Measurements from ENCODE around the gene HTR3B.

Gene HTR3B

GRCh38 chr11:113904379-113905101 is at the start of gene HTR3B:
TSS of gene HTR3B (plus strand) at chr11:113904796. CDS start at chr11:113904934, 138 bp downstream.
- no peaks in the 10 kb centered on the region for H3K36me3 ChIP-seq (ENCODE audit: control insufficient read depth, insufficient read depth, low read length, severe bottlenecking)
- no peak within 1 kb of the TSS for H3K9ac ChIP-seq (ENCODE audit: low read length)
- no peaks in the 10 kb centered on the region for H3K4me1 ChIP-seq (ENCODE audit: control insufficient read depth, insufficient read depth, low read length)
- H3K27me3 ChIP-seq (replicated peaks; ENCODE audit: control insufficient read depth, insufficient read depth, low read length), result peaks cover 61% of the 10 kb centered on the region
- no peak within 1 kb of the TSS for H3K4me3 ChIP-seq (ENCODE audit: low read length)
- no peak for DNase-seq (ENCODE audit: low read depth)
- no peaks in the 10 kb centered on the region for H3K9me3 ChIP-seq (ENCODE audit: control insufficient read depth, low read length)

- Histone ChIP-seq H3K36me3 (ENCODE audit: control insufficient read depth, insufficient read depth, low read length, severe bottlenecking) (peaks cover 11% of the 10 kb centered on the region), H3K9me3 (ENCODE audit: control insufficient read depth, low read length) (no peaks in the 10 kb centered on the region), H3K9ac (ENCODE audit: low read length) (no peak overlapping the region), H3K4me3 (ENCODE audit: low read length) (no peak overlapping the region), H3K4me1 (ENCODE audit: control insufficient read depth, insufficient read depth, low read length) (no peaks in the 10 kb centered on the region), H3K27me3 (replicated peaks; ENCODE audit: control insufficient read depth, insufficient read depth, low read length) (no peaks in the 10 kb centered on the region)
- DNase-seq (ENCODE audit: low read depth), result no peak
Measured at GRCh38 chr11:113855803-113856202, 48.8 kb upstream of the HTR3B start.

- Histone ChIP-seq H3K4me1 (ENCODE audit: control insufficient read depth, insufficient read depth, low read length) (no peaks in the 10 kb centered on the region), H3K4me3 (ENCODE audit: low read length) (no peak overlapping the region), H3K27me3 (replicated peaks; ENCODE audit: control insufficient read depth, insufficient read depth, low read length) (no peaks in the 10 kb centered on the region), H3K9ac (ENCODE audit: low read length) (no peak overlapping the region), H3K36me3 (ENCODE audit: control insufficient read depth, insufficient read depth, low read length, severe bottlenecking) (peaks cover 5% of the 10 kb centered on the region), H3K9me3 (ENCODE audit: control insufficient read depth, low read length) (no peaks in the 10 kb centered on the region)
- DNase-seq (ENCODE audit: low read depth), result no peak
Measured at GRCh38 chr11:113856966-113857759, 47.4 kb upstream of the HTR3B start.

- no peaks in the 10 kb centered on the region for H3K9me3 ChIP-seq (ENCODE audit: control insufficient read depth, low read length)
- no peaks in the 10 kb centered on the region for H3K27me3 ChIP-seq (replicated peaks; ENCODE audit: control insufficient read depth, insufficient read depth, low read length)
- H3K36me3 ChIP-seq (ENCODE audit: control insufficient read depth, insufficient read depth, low read length, severe bottlenecking), result peaks cover 2% of the 10 kb centered on the region
- H3K4me3 ChIP-seq (ENCODE audit: low read length), result no peak overlapping the region
- H3K9ac ChIP-seq (ENCODE audit: low read length), result no peak overlapping the region
- H3K4me1 ChIP-seq (ENCODE audit: control insufficient read depth, insufficient read depth, low read length), result no peaks in the 10 kb centered on the region
- no peak for DNase-seq (ENCODE audit: low read depth)
Measured at GRCh38 chr11:113859665-113860064, 44.9 kb upstream of the HTR3B start.

GRCh38 chr11:113862435-113862834 is 42.2 kb upstream of the HTR3B start:
- DNase-seq (ENCODE audit: low read depth), result peak; percentile 13
- no peaks in the 10 kb centered on the region for H3K4me1 ChIP-seq (ENCODE audit: control insufficient read depth, insufficient read depth, low read length)
- H3K36me3 ChIP-seq (ENCODE audit: control insufficient read depth, insufficient read depth, low read length, severe bottlenecking), result peaks cover 5% of the 10 kb centered on the region
- H3K4me3 ChIP-seq (ENCODE audit: low read length), result no peak overlapping the region
- H3K27me3 ChIP-seq (replicated peaks; ENCODE audit: control insufficient read depth, insufficient read depth, low read length), result no peaks in the 10 kb centered on the region
- no peaks in the 10 kb centered on the region for H3K9me3 ChIP-seq (ENCODE audit: control insufficient read depth, low read length)
- H3K9ac ChIP-seq (ENCODE audit: low read length), result no peak overlapping the region

- no peak for DNase-seq (ENCODE audit: low read depth)
- Histone ChIP-seq H3K36me3 (ENCODE audit: control insufficient read depth, insufficient read depth, low read length, severe bottlenecking) (peaks cover 5% of the 10 kb centered on the region), H3K9me3 (ENCODE audit: control insufficient read depth, low read length) (no peaks in the 10 kb centered on the region), H3K4me3 (ENCODE audit: low read length) (no peak overlapping the region), H3K27me3 (replicated peaks; ENCODE audit: control insufficient read depth, insufficient read depth, low read length) (no peaks in the 10 kb centered on the region), H3K4me1 (ENCODE audit: control insufficient read depth, insufficient read depth, low read length) (no peaks in the 10 kb centered on the region), H3K9ac (ENCODE audit: low read length) (no peak overlapping the region)
Measured at GRCh38 chr11:113864410-113864809, 40.2 kb upstream of the HTR3B start.

- peaks cover 5% of the 10 kb centered on the region for H3K36me3 ChIP-seq (ENCODE audit: control insufficient read depth, insufficient read depth, low read length, severe bottlenecking)
- no peaks in the 10 kb centered on the region for H3K4me1 ChIP-seq (ENCODE audit: control insufficient read depth, insufficient read depth, low read length)
- H3K9ac ChIP-seq (ENCODE audit: low read length), result no peak overlapping the region
- no peaks in the 10 kb centered on the region for H3K27me3 ChIP-seq (replicated peaks; ENCODE audit: control insufficient read depth, insufficient read depth, low read length)
- no peak for DNase-seq (ENCODE audit: low read depth)
- H3K9me3 ChIP-seq (ENCODE audit: control insufficient read depth, low read length), result no peaks in the 10 kb centered on the region
- H3K4me3 ChIP-seq (ENCODE audit: low read length), result no peak overlapping the region
Measured at GRCh38 chr11:113865873-113866272, 38.7 kb upstream of the HTR3B start.

GRCh38 chr11:113867843-113868503 is 36.6 kb upstream of the HTR3B start:
- Histone ChIP-seq H3K27me3 (replicated peaks; ENCODE audit: control insufficient read depth, insufficient read depth, low read length) (no peaks in the 10 kb centered on the region), H3K4me1 (ENCODE audit: control insufficient read depth, insufficient read depth, low read length) (peaks cover 6% of the 10 kb centered on the region), H3K9me3 (ENCODE audit: control insufficient read depth, low read length) (no peaks in the 10 kb centered on the region), H3K9ac (ENCODE audit: low read length) (no peak overlapping the region), H3K4me3 (ENCODE audit: low read length) (no peak overlapping the region), H3K36me3 (ENCODE audit: control insufficient read depth, insufficient read depth, low read length, severe bottlenecking) (peaks cover 5% of the 10 kb centered on the region)
- no peak for DNase-seq (ENCODE audit: low read depth)

GRCh38 chr11:113871336-113871735 is 33.3 kb upstream of the HTR3B start:
- H3K36me3 ChIP-seq (ENCODE audit: control insufficient read depth, insufficient read depth, low read length, severe bottlenecking), result no peaks in the 10 kb centered on the region
- DNase-seq (ENCODE audit: low read depth), result no peak
- H3K9me3 ChIP-seq (ENCODE audit: control insufficient read depth, low read length), result no peaks in the 10 kb centered on the region
- H3K4me3 ChIP-seq (ENCODE audit: low read length), result no peak overlapping the region
- peaks cover 9% of the 10 kb centered on the region for H3K4me1 ChIP-seq (ENCODE audit: control insufficient read depth, insufficient read depth, low read length)
- no peaks in the 10 kb centered on the region for H3K27me3 ChIP-seq (replicated peaks; ENCODE audit: control insufficient read depth, insufficient read depth, low read length)
- H3K9ac ChIP-seq (ENCODE audit: low read length), result no peak overlapping the region

- no peaks in the 10 kb centered on the region for H3K9me3 ChIP-seq (ENCODE audit: control insufficient read depth, low read length)
- H3K4me3 ChIP-seq (ENCODE audit: low read length), result no peak overlapping the region
- H3K27me3 ChIP-seq (replicated peaks; ENCODE audit: control insufficient read depth, insufficient read depth, low read length), result no peaks in the 10 kb centered on the region
- peaks cover 10% of the 10 kb centered on the region for H3K4me1 ChIP-seq (ENCODE audit: control insufficient read depth, insufficient read depth, low read length)
- no peaks in the 10 kb centered on the region for H3K36me3 ChIP-seq (ENCODE audit: control insufficient read depth, insufficient read depth, low read length, severe bottlenecking)
- H3K9ac ChIP-seq (ENCODE audit: low read length), result no peak overlapping the region
- DNase-seq (ENCODE audit: low read depth), result no peak
Measured at GRCh38 chr11:113873236-113873626, 31.4 kb upstream of the HTR3B start.

- DNase-seq (ENCODE audit: low read depth), result no peak
- no peaks in the 10 kb centered on the region for H3K27me3 ChIP-seq (replicated peaks; ENCODE audit: control insufficient read depth, insufficient read depth, low read length)
- no peaks in the 10 kb centered on the region for H3K9me3 ChIP-seq (ENCODE audit: control insufficient read depth, low read length)
- H3K9ac ChIP-seq (ENCODE audit: low read length), result peak overlapping the region; percentile 88
- H3K36me3 ChIP-seq (ENCODE audit: control insufficient read depth, insufficient read depth, low read length, severe bottlenecking), result no peaks in the 10 kb centered on the region
- peak overlapping the region; percentile 91 for H3K4me3 ChIP-seq (ENCODE audit: low read length)
- peaks cover 10% of the 10 kb centered on the region for H3K4me1 ChIP-seq (ENCODE audit: control insufficient read depth, insufficient read depth, low read length)
Measured at GRCh38 chr11:113874096-113874495, 30.5 kb upstream of the HTR3B start.
